NCI-H146 (cell line): Measurements from ENCODE around the gene AATK.
"Not testable (repeated sequence)": the region's sequence is repeated elsewhere in the genome, so short reads cannot be mapped to it uniquely, and the experiment has no call there.

ENCODE experiments used
- DNase-seq: peaks from one replicate; lab custom pipeline; 2025; lab: John Stamatoyannopoulos, UW

The AATK gene

GRCh38 chr17:81161972-81162371 is 4.0 kb downstream of the AATK start:
- no peak for DNase-seq

- DNase-seq: no peak
Measured at GRCh38 chr17:81161536-81161935, 4.5 kb downstream of the AATK start.

GRCh38 chr17:81160747-81161453 is 5.1 kb downstream of the AATK start:
- no peak for DNase-seq

DNA sequence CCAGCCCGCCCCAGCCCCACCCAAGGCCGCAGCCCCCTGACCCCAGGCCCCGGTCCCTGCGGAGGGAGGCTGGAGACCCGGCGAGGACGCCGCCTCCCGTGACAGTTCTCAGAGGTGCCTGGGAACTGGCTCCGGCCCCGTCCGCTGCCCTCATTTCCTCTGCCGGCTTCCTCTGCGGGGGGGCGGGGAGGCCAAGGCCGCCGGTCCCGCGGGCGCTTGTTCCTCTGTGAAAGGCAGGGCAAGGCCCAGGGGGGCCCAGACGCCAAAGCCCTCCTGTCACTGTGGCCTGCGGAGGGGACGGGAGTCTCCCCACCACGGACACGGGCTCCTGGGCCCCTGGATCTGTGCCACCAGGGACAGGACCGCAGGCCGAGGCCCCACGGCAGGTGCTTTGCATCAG is 5.7 kb downstream of the AATK start:
- no peak for DNase-seq

DNA sequence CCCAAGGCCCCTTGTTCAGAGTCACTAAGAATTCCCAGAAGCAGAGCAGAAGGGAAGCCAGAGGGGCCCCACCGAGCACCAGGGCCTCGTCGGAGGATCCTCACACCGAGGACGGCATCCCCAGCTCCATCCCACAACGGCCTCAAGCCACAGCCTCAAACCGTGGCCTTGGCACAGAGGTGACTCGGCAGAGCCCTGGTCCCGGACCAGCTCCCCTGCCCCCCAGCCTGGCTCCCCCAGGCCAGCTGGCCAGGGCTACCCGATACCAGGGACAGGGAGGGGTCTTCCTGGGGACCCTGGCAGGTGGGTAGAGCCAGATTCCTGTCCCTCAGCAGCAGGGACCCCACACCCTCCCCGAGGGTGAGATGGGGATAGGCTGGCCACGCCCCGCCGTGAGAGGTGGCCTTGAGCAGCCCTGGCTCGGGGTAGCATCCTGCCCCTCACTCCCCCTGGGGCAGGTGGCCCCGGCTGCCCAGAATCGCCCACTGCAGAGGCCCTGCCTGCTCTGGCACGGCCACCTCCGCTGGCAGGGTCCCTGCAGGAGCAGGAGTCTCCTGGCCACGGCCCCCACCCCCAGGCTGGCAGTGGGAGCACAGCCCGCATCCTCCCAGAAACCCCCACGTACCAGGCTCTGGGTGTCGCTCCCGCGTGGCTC is 6.3 kb downstream of the AATK start:
- no peak for DNase-seq

- no peak for DNase-seq
Measured at GRCh38 chr17:81158688-81159590, 7.1 kb downstream of the AATK start.

- DNase-seq: no peak
Measured at GRCh38 chr17:81157848-81158687, 8.0 kb downstream of the AATK start.

DNA sequence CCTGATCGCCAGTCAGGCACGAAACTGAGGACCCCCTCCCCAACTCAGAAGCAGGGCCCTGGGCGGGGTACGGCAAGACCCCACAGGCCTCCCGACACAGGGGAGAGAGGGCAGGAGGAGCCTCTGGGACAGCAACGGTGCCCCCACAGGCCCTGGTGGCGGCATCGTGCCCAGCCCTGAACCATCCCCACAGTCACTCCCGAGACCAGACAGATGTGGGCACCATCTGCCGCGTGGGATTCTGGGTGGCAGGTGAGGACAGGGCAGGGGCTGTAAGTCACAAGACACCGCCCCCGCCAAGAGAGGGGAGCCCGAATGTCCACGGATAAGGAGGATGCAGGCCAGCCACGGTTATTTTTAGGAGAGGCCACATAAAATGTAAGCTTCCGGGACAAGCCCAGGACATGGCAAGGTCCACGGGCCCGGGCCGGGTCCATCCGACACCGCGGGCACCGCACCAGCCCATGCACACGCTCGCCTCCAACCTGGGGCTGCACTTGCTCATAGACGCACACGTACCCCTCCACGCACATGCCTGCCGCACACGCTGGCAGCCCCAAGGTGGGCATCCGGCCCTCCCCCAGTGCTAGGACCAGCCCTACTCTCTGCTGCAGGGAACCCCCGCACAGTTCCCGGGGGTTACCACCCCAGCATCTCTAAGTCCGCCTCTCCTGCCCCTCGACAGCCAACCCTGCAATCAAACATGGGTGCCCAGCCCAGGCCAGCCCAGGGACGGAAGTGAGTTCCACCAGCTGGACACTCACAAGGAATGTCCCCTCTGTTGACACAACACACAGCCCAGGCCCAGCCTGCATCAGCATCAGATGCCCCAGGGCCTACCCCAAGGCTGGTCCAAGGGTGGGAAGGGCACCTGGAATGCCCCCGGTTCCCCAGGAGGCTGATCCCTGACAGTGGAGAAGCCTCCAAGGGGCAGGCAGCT is 8.9 kb downstream of the AATK start:
- DNase-seq: no peak

GRCh38 chr17:81154961-81155360 is 11.1 kb downstream of the AATK start:
- DNase-seq: no peak

DNA sequence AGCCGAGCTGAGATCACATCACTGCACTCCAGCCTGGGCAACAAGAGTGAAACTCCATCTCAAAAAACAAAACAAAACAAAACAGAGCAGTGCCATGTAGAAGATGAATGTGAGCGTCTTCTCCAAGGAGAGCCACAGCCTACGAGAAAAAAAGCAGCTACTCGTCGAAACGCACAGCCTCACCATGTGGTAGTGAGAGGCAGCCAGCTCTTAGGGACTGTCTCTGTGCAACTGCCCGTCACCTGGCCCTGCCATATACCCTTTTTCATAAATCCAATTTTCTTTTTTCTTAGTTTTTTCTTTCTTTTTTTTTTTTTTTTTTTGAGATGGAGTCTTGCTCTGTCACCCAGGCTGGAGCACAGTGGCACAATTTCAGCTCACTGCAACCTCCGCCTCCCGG is 12.0 kb downstream of the AATK start:
- DNase-seq: not testable (repeated sequence)

DNA sequence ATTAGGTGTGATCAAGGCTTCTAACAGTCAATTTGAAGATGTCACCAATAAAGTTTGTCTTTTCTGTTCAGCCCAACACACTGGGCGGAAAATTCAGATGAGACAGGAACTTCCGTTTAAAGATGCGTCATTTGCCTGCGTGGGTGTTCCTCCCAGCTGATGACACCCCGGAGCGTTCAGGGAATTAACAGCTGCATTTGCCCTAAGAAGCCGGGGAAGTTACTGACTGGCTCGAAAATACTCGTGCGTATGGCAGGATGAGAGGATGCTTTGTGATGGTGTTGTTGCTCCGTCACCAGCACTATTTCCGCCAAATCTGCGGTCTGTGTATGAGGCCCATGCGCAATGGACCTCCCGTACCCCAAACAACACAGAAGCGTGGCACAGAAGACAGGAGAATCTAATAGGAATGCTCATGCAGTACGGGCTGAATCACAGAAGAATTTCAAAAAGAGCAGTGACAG is 12.6 kb downstream of the AATK start:
- DNase-seq: no peak

- DNase-seq: no peak
Measured at GRCh38 chr17:81152288-81152828, 13.7 kb downstream of the AATK start.

GRCh38 chr17:81151278-81151677 is 14.7 kb downstream of the AATK start:
- no peak for DNase-seq

DNA sequence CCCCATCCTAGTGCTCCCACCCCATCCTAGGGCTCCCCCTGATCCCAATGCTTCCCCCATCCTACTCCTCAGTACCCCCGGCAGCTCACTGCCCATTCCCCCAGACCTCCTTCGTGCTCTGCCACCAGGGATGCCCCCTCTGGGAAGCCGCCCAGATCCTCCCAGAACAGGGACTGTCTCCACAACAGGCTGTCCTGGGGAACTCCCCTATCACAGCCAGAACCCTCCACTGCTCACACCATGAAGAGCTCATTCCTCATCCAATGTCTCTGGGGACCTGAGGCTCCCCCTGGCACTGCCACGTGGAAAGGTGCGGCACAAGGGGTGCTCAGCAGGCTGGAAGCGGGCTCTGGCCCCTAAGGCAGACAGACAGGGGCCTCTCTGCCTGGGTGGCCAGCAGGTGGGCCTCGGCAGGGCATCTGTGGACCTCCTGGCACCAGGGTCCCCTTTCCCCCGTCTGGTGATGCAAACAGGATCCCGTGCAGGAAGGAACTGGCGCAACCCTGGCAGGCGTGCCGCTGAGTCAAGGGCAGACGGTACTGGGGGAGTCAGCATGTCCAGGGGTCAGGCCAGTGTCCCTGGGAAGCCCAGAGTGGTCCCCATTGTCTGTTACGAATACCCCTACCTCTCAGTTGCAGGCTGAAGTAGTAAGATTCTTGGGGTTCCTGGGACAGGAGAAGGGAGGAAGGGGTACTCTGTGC is 15.5 kb downstream of the AATK start:
- no peak for DNase-seq

DNA sequence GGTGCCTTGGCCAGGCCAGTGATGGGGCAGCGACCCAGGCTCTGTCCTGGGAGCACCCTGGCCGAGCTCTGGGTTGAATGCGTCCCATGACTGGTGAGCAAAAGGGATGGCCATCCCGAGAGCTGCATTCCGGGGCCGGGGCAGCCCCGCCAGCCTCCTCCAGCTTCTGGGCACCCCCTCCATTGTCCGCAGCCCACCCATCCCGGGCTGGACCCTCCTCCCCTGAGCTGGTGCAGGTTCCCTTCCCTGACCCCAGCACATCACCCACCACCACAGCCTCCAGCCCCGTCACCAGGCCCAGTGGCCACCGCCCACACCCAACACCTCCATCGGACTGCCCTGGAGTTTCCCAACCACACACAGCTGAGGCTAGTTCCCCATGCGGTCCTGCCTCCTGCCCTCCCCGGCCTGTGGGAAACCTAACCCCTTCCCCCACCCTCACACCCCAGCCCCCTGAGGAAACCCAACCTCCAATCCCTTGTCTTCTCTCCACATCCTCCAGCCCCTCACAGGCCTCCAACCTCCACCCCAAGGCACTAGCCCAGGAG is 17.0 kb downstream of the AATK start:
- DNase-seq: no peak

GRCh38 chr17:81148571-81148970 is 17.4 kb downstream of the AATK start:
- DNase-seq: no peak

DNA sequence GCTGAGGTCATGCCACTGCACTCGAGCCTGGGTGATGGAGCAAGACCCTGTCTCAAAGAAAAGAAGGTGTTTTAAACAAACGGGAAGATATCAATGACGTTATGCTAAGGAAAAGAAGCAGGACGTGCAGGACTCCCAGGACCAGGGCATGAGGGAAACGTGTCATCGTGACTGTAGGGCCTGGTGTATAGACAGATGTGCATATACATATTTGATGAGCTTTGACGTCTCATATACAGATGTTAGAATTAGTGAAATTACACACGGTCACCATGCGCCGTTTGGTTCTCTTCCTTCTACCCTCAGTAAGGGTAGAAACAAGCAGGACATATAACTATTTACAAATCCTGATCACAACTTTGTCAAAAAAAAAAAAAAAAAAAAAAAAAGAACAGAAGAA is 18.3 kb downstream of the AATK start:
- DNase-seq: no peak

- not testable (repeated sequence) for DNase-seq
Measured at GRCh38 chr17:81146208-81146607, 19.8 kb downstream of the AATK start.

- no peak for DNase-seq
Measured at GRCh38 chr17:81144423-81144781, 21.6 kb downstream of the AATK start.
